ENCODE data around the gene ITPR1. TPM values are rescaled to one million over a fixed set of nuclear protein-coding genes. Genes with fewer than 3 reads are reported as not detected.
A peak's percentile ranks its signal among the peaks of the same experiment; 100 is the strongest.

The ITPR1 gene
- total RNA-seq, 2 experiments from 2014 or later = 58.4 to 59.5 TPM

GRCh38 chr3:4794331-4794730 lies 301.2 kb downstream of the ITPR1 start:
- Mint-ChIP-seq H3K27me3 (no peaks in the 10 kb centered on the region), H3K27ac (no peak overlapping the region), H3K9me3 (peaks cover 7% of the 10 kb centered on the region), H3K36me3 (peaks cover 82% of the 10 kb centered on the region), H3K4me3 (no peak overlapping the region), H3K4me1 (no peaks in the 10 kb centered on the region)
- DNase-seq = no peak

GRCh38 chr3:4794798-4795197 lies 301.6 kb downstream of the ITPR1 start:
- no peaks in the 10 kb centered on the region for H3K27me3 Mint-ChIP-seq
- H3K27ac Mint-ChIP-seq = no peak overlapping the region
- H3K4me1 Mint-ChIP-seq = no peaks in the 10 kb centered on the region
- no peak for DNase-seq
- H3K9me3 Mint-ChIP-seq = peaks cover 7% of the 10 kb centered on the region
- peaks cover 82% of the 10 kb centered on the region for H3K36me3 Mint-ChIP-seq
- no peak overlapping the region for H3K4me3 Mint-ChIP-seq

- peaks cover 80% of the 10 kb centered on the region for H3K36me3 Mint-ChIP-seq
- no peak overlapping the region for H3K27ac Mint-ChIP-seq
- H3K27me3 Mint-ChIP-seq = no peaks in the 10 kb centered on the region
- peaks cover 7% of the 10 kb centered on the region for H3K9me3 Mint-ChIP-seq
- no peak for DNase-seq
- no peak overlapping the region for H3K4me3 Mint-ChIP-seq
- H3K4me1 Mint-ChIP-seq = peaks cover 2% of the 10 kb centered on the region
Observed at GRCh38 chr3:4795905-4796304, 302.8 kb downstream of the ITPR1 start.

DNA sequence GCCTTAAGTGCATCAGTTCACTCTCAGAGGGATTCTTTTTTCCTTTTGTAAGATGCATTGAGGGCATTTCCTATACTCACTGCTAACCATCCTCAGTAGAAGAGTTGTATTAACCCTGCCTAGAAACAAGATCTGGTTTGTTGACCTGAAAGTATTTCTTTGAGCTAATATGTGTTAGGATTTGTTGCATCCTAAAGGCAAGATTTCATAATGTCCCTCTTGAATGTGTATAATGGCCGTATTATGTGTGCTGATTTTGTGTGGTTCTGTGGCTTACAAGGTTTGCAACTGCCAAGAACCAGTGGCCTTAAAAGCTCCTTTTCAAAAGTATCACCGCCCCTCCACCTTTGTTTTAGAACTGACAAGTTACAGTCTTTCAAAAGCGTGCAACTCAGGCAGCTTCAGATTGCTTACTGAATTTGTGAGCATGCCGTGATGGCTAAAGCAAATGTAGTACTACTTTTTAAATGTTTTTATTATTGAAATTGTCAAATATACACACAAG lies 304.1 kb downstream of the ITPR1 start:
- no peak overlapping the region for H3K4me3 Mint-ChIP-seq
- H3K27ac Mint-ChIP-seq = no peak overlapping the region
- peaks cover 7% of the 10 kb centered on the region for H3K9me3 Mint-ChIP-seq
- no peak for DNase-seq
- H3K27me3 Mint-ChIP-seq = no peaks in the 10 kb centered on the region
- H3K36me3 Mint-ChIP-seq = peaks cover 77% of the 10 kb centered on the region
- H3K4me1 Mint-ChIP-seq = peaks cover 2% of the 10 kb centered on the region

DNA sequence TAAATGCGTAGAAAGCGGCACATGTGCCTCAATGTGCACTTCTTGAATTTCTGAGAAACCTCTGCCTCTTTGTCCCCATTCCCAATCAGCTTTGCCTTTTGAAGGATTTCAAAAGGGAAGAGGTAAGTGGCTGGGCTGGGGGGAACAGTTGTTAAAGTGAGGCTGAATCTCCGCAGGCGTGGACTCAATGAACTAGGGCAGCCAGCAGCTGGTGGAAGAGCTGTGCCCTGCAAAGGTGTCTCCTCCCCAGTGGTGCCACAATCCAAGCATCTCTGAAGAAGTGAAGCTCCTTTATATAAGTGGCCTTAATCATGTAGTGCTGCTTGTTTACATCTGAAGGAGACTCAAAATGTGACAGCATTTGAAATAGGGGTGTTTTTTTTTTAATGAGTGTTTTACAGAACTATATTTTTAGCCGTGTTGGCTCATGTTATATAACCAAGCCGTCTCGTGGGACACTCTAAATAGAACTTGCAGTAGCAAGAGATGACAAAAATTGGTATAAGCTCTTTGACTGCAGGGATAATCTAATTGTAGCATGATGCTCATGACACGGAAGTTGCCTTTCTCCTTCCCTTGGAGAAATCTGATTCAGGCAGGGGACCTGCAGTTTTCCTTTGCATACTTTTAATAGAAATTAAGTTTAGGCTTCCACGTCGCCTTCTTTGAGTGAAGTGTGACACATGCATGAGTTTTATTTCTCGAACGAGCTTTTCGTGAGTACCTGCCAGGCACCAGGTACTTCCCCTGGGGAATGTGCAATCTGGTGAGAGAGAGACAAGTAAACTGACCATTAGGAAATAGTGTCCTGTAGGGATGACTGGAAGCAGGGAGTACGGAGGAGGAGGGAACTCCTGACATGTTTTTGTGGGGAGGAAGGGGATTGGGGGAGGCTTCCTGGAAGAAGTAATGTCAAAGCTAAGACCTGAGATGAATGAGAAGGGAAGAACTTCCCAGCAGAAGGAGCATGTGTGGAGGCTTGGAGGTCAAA lies 306.4 kb downstream of the ITPR1 start:
- H3K4me1 Mint-ChIP-seq = peaks cover 9% of the 10 kb centered on the region
- no peak for DNase-seq
- H3K9me3 Mint-ChIP-seq = peaks cover 7% of the 10 kb centered on the region
- no peak overlapping the region for H3K4me3 Mint-ChIP-seq
- peaks cover 79% of the 10 kb centered on the region for H3K36me3 Mint-ChIP-seq
- peak overlapping the region; percentile 22 for H3K27ac Mint-ChIP-seq
- H3K27me3 Mint-ChIP-seq = no peaks in the 10 kb centered on the region

DNA sequence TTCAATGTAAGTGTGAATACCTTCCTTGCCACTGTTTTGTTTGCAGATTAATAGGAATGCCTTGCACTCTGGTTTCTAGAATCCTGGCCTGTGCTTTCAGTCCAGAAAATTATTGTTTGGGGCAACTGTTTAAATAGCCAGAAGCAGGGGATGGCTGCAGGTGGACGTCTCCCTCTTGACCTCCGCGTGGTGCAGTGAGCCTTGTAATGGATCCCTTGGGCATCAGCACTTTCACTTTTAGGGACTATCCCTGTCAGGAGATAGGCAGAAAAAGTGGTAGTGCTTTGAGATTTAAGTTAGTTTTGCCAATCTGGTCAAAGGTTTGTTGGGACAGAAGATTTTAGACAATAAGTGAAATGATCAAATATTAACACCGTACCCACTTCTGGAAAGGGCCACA lies 307.4 kb downstream of the ITPR1 start:
- no peak overlapping the region for H3K27ac Mint-ChIP-seq
- DNase-seq = no peak
- no peaks in the 10 kb centered on the region for H3K27me3 Mint-ChIP-seq
- H3K4me3 Mint-ChIP-seq = no peak overlapping the region
- peaks cover 78% of the 10 kb centered on the region for H3K36me3 Mint-ChIP-seq
- H3K4me1 Mint-ChIP-seq = peaks cover 19% of the 10 kb centered on the region
- peaks cover 7% of the 10 kb centered on the region for H3K9me3 Mint-ChIP-seq

DNA sequence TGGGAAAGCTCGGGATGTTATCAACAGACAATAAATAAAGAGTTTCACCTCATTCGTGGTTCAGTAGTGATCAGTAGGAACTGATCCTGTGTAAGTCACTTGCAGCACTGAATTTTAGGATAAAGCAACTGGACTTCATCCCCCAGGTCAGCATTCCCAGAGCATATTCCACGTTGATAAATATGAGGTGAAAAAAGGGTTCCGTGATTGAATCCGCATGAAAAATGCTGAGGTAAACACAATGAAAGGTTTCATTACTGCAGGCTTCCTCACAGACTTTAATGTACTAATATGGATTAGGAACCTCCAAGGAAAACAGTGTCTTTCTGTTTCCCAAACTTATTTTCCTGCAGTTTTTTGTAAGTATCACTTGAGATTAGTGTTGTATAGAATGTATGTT lies 308.7 kb downstream of the ITPR1 start:
- peaks cover 78% of the 10 kb centered on the region for H3K36me3 Mint-ChIP-seq

GRCh38 chr3:4802903-4803302 lies 309.8 kb downstream of the ITPR1 start:
- Mint-ChIP-seq H3K4me1 (peaks cover 24% of the 10 kb centered on the region), H3K9me3 (no peaks in the 10 kb centered on the region), H3K36me3 (peaks cover 70% of the 10 kb centered on the region), H3K27me3 (no peaks in the 10 kb centered on the region), H3K27ac (no peak overlapping the region), H3K4me3 (no peak overlapping the region)
- no peak for DNase-seq

More for the DNA sequence above, 308.7 kb downstream of the ITPR1 start:
- Mint-ChIP-seq H3K4me1 (peaks cover 24% of the 10 kb centered on the region), H3K9me3 (peaks cover 4% of the 10 kb centered on the region), H3K27ac (no peak overlapping the region), H3K27me3 (no peaks in the 10 kb centered on the region), H3K4me3 (no peak overlapping the region)
- DNase-seq = no peak

DNA sequence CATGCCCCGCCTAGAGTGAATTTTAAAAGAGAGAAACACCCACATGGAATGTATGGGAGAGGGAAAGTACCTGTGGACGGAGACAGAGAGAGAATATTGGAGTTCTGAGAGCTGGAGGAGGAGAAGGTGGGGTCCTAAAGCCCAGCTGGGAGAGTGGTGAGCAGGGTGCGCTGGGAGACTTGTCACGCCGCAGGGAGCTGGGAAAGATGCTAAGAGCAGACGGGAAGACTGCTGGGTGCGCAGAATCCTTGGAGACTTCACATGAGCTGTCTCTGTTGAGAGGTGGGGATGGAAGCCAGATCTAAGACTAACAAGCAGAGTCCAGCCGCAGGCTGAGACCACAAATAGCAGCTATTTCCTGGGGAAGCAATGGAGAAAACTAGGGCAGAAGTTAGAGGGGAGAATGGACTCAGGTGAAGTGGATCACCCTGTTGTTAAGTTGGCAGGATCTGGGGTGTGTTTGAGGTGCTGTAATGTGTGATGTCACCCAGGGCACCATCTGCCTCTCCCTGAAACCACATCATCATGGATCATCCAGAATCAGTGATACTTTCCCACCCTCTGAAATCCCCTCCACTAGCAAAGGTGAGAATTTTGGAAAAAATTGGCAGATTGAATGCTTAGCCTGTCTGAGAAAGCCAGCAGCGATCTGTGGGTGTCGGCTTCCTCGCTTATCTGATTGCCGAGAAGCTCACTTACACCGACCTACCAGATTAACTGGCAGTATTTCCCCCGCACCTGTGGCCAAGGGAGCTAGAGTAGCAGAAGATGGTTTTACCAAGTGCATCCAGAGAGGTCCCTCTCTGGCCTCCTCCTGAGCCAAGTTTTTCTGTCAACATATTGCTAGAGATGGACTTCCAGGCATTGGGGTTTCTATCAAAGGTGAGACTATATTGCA lies 311.3 kb downstream of the ITPR1 start:
- Mint-ChIP-seq H3K4me3 (no peak overlapping the region), H3K27me3 (no peaks in the 10 kb centered on the region), H3K9me3 (no peaks in the 10 kb centered on the region), H3K27ac (peak overlapping the region; percentile 60), H3K4me1 (peaks cover 24% of the 10 kb centered on the region), H3K36me3 (peaks cover 62% of the 10 kb centered on the region)
- no peak for DNase-seq

- peaks cover 24% of the 10 kb centered on the region for H3K4me1 Mint-ChIP-seq
- H3K27ac Mint-ChIP-seq = peak overlapping the region; percentile 60
- no peaks in the 10 kb centered on the region for H3K27me3 Mint-ChIP-seq
- peak; percentile 29 for DNase-seq
- no peak overlapping the region for H3K4me3 Mint-ChIP-seq
- H3K9me3 Mint-ChIP-seq = no peaks in the 10 kb centered on the region
- H3K36me3 Mint-ChIP-seq = peaks cover 62% of the 10 kb centered on the region
Observed at GRCh38 chr3:4805662-4806061, 312.5 kb downstream of the ITPR1 start.

GRCh38 chr3:4806535-4807108 lies 313.5 kb downstream of the ITPR1 start:
- Mint-ChIP-seq H3K4me1 (peaks cover 23% of the 10 kb centered on the region), H3K4me3 (no peak overlapping the region), H3K9me3 (no peaks in the 10 kb centered on the region), H3K27ac (no peak overlapping the region), H3K36me3 (peaks cover 59% of the 10 kb centered on the region), H3K27me3 (no peaks in the 10 kb centered on the region)
- no peak for DNase-seq

DNA sequence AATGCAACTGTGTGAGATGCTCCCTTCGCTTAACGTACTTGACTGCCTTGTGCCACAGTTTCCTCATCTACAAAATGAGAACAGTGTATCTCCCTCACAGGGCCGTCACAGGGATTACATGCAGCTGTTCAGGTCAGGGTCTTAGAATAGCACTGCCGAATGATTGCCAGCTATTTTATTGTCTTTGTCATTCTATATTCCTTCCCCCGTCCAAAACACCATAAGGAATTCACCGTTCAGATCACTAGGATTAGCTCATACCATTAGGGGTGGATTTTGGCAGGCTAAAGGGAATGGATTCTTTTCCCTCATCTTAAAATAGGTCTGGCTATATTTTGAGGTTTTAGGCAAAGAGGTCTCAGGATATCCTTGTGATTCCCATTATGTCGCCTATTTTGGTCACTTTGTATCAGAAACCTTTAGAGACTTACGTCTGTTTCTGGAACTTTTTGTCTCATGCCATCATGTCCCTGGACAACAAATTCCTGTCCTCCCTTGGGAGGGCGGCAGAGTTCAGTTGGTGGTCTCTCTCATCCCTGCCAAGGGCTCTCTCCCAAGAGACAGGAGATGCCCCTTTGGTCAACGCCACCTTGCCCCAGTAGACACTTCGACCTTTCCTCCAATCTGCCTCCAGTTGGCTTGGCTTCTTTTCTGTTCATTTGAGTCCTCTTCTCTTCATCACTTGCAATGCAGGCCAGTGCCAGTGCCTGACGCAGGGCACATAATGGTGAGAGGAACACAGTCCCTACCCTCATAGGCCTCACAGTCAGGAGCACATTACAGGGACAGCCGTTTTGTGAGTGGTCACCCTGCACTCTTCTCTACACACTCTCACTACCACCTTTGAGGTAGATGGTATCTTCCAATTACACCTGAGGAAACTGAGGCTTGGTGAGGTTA lies 314.5 kb downstream of the ITPR1 start:
- no peak for DNase-seq
- Mint-ChIP-seq H3K27ac (no peak overlapping the region), H3K4me1 (peaks cover 23% of the 10 kb centered on the region), H3K27me3 (no peaks in the 10 kb centered on the region), H3K36me3 (peaks cover 54% of the 10 kb centered on the region), H3K4me3 (no peak overlapping the region), H3K9me3 (no peaks in the 10 kb centered on the region)

GRCh38 chr3:4808637-4809036 lies 315.5 kb downstream of the ITPR1 start:
- Mint-ChIP-seq H3K27ac (no peak overlapping the region), H3K4me1 (peaks cover 21% of the 10 kb centered on the region), H3K36me3 (peaks cover 50% of the 10 kb centered on the region), H3K4me3 (no peak overlapping the region), H3K9me3 (no peaks in the 10 kb centered on the region), H3K27me3 (no peaks in the 10 kb centered on the region)
- no peak for DNase-seq

- Mint-ChIP-seq H3K27ac (no peak overlapping the region), H3K36me3 (peaks cover 50% of the 10 kb centered on the region), H3K9me3 (no peaks in the 10 kb centered on the region), H3K4me1 (peaks cover 13% of the 10 kb centered on the region), H3K4me3 (no peak overlapping the region), H3K27me3 (no peaks in the 10 kb centered on the region)
- DNase-seq = no peak
Observed at GRCh38 chr3:4809922-4810321, 316.8 kb downstream of the ITPR1 start.
